Measurements from ENCODE around the gene ERAP2. TPM values are rescaled to one million over a fixed set of nuclear protein-coding genes. Genes with fewer than 3 reads are reported as not detected.

The ERAP2 gene
- total RNA-seq, 1 donor from 2014 or later: not detected

DNA sequence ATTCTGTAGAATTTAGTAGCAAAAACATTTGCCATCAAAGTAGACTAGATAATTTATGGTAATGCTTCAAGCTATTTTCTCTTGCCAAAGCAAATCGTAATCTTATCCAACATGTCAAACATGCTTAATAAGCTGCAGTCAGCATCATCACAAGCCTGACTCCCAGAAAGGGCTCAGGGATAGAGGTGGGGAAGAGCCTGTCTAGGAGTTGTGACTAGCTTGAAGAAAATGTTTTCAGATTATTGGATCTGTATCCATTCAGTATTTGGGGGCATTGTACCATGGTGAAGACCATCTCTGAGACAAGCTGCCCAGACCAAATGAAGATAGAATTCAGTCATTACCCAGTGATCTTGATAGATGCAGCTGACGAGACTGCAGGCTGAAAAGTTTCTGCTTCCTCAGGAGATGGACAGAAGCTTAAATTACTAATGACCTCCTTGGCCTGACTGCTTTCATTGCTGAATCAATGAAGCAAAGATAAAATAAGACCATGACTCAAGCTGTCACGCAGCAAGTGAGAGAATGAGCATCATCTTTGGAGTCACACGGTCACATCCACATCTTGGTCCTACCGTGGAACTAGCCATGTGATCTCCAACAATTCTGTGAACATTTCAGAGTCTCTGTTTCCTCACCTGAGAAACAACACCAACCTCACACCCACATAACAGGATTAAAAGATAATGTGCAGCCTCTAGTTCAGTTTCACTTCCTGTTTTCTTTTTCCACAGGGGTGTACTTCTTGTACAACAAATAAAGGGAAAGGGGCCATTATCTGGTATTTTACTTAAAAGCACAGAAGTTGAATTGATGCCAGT is 9.4 kb downstream of the ERAP2 start:
- Mint-ChIP-seq H3K27ac (ENCODE audit: unreplicated experiment) (no peak overlapping the region), H3K9me3 (ENCODE audit: unreplicated experiment) (no peaks in the 10 kb centered on the region), H3K27me3 (ENCODE audit: unreplicated experiment) (no peaks in the 10 kb centered on the region), H3K4me1 (ENCODE audit: low read depth, unreplicated experiment) (no peaks in the 10 kb centered on the region), H3K36me3 (ENCODE audit: unreplicated experiment) (no peaks in the 10 kb centered on the region), H3K4me3 (ENCODE audit: unreplicated experiment) (no peak overlapping the region)
- TF ChIP-seq, protein P1, sequence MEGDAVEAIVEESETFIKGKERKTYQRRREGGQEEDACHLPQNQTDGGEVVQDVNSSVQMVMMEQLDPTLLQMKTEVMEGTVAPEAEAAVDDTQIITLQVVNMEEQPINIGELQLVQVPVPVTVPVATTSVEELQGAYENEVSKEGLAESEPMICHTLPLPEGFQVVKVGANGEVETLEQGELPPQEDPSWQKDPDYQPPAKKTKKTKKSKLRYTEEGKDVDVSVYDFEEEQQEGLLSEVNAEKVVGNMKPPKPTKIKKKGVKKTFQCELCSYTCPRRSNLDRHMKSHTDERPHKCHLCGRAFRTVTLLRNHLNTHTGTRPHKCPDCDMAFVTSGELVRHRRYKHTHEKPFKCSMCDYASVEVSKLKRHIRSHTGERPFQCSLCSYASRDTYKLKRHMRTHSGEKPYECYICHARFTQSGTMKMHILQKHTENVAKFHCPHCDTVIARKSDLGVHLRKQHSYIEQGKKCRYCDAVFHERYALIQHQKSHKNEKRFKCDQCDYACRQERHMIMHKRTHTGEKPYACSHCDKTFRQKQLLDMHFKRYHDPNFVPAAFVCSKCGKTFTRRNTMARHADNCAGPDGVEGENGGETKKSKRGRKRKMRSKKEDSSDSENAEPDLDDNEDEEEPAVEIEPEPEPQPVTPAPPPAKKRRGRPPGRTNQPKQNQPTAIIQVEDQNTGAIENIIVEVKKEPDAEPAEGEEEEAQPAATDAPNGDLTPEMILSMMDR (IDR thresholded peaks at IDR 0.05; ENCODE audit: partially characterized antibody, unreplicated experiment): no peak
- DNase-seq: no peak

DNA sequence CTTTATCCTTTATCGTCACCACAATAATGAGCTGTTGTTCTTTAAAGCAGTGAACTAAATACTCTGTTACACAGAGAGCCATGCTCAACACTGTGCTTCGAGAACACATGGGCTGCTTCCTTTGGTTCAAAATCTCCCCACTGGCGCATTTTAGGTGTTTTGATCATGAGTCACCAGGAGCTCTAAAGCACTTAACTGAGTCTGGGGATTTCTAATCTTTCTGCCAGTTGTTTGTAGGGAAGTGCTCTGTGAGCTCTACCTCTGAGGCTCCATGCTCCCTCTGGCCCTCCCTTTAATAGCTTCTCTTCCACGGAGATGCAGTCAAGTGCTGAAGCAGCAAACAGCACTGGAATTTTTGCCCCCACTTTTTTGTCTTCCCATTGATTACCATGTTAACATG is 17.0 kb downstream of the ERAP2 start:
- TF ChIP-seq, protein P1 (IDR thresholded peaks at IDR 0.05; ENCODE audit: partially characterized antibody, unreplicated experiment): no peak
- peaks cover 5% of the 10 kb centered on the region for H3K4me1 Mint-ChIP-seq (ENCODE audit: low read depth, unreplicated experiment)
- no peaks in the 10 kb centered on the region for H3K36me3 Mint-ChIP-seq (ENCODE audit: unreplicated experiment)
- no peaks in the 10 kb centered on the region for H3K9me3 Mint-ChIP-seq (ENCODE audit: unreplicated experiment)
- peaks cover 3% of the 10 kb centered on the region for H3K27me3 Mint-ChIP-seq (ENCODE audit: unreplicated experiment)
- no peak overlapping the region for H3K4me3 Mint-ChIP-seq (ENCODE audit: unreplicated experiment)
- DNase-seq: no peak
- H3K27ac Mint-ChIP-seq (ENCODE audit: unreplicated experiment): peak overlapping the region; percentile 9

DNA sequence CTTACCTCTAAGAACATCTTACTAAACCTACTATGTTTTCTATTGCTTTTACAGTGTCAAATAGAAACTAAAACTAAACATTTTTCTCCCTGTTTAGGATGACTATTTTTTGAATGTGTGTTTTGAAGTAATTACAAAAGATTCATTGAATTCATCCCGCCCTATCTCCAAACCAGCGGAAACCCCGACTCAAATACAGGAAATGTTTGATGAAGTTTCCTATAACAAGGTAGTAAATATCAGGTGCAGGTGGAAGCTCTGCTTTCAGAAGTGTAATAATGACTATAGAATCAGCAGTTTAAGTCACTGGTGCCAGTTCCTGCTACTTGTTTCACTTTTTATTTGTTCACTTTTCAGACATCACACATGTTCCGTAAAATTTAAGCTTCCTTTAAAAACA is 20.0 kb downstream of the ERAP2 start:
- DNase-seq: no peak
- Mint-ChIP-seq H3K4me1 (ENCODE audit: low read depth, unreplicated experiment) (peaks cover 5% of the 10 kb centered on the region), H3K9me3 (ENCODE audit: unreplicated experiment) (no peaks in the 10 kb centered on the region), H3K27me3 (ENCODE audit: unreplicated experiment) (peaks cover 3% of the 10 kb centered on the region), H3K27ac (ENCODE audit: unreplicated experiment) (no peak overlapping the region), H3K36me3 (ENCODE audit: unreplicated experiment) (no peaks in the 10 kb centered on the region), H3K4me3 (ENCODE audit: unreplicated experiment) (no peak overlapping the region)
- TF ChIP-seq, protein P1 (IDR thresholded peaks at IDR 0.05; ENCODE audit: partially characterized antibody, unreplicated experiment): no peak

DNA sequence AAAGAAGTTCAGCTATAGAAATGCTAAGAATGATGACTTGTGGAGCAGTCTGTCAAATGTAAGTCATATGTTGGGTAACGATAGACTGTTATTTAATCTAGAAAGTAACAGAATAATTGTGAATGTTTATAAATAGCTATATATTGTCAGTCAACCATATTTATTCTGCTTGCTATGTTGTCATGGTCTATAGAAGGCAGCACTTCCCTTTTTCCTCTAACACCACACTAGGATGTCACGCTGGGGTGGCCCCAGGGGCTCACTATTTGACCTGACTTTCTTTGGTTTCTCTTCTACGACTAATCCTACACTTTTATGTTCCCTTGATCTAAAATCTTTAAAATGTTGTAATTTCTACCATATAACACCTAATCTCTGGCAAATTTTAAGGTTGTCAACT is 20.5 kb downstream of the ERAP2 start:
- H3K36me3 Mint-ChIP-seq (ENCODE audit: unreplicated experiment): no peaks in the 10 kb centered on the region
- TF ChIP-seq, protein P1 (IDR thresholded peaks at IDR 0.05; ENCODE audit: partially characterized antibody, unreplicated experiment): no peak
- DNase-seq: no peak
- H3K9me3 Mint-ChIP-seq (ENCODE audit: unreplicated experiment): no peaks in the 10 kb centered on the region
- peaks cover 3% of the 10 kb centered on the region for H3K27me3 Mint-ChIP-seq (ENCODE audit: unreplicated experiment)
- no peak overlapping the region for H3K4me3 Mint-ChIP-seq (ENCODE audit: unreplicated experiment)
- peaks cover 5% of the 10 kb centered on the region for H3K4me1 Mint-ChIP-seq (ENCODE audit: low read depth, unreplicated experiment)
- H3K27ac Mint-ChIP-seq (ENCODE audit: unreplicated experiment): no peak overlapping the region

DNA sequence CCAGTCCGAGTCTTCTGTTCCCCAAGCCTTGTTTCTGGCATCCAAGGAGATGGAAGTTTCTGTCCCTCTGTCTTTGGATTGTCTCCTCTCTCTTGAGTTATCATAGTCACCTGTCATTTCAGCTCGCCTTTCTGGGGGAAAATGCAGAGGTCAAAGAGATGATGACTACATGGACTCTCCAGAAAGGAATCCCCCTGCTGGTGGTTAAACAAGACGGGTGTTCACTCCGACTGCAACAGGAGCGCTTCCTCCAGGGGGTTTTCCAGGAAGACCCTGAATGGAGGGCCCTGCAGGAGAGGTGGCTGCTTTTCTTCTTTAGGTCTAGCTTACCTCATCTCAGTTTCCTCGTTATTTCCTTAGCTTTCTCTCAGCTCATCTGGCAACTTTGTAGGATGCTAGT is 25.1 kb downstream of the ERAP2 start:
- DNase-seq: no peak
- Mint-ChIP-seq H3K27me3 (ENCODE audit: unreplicated experiment) (no peaks in the 10 kb centered on the region), H3K4me1 (ENCODE audit: low read depth, unreplicated experiment) (no peaks in the 10 kb centered on the region), H3K27ac (ENCODE audit: unreplicated experiment) (no peak overlapping the region), H3K4me3 (ENCODE audit: unreplicated experiment) (no peak overlapping the region), H3K36me3 (ENCODE audit: unreplicated experiment) (no peaks in the 10 kb centered on the region), H3K9me3 (ENCODE audit: unreplicated experiment) (no peaks in the 10 kb centered on the region)
- TF ChIP-seq, protein P1 (IDR thresholded peaks at IDR 0.05; ENCODE audit: partially characterized antibody, unreplicated experiment): no peak

Data from glutamatergic neuron (in vitro differentiated cells).